Measurements from ENCODE around the gene WIPF3. TPM values are rescaled to one million over a fixed set of nuclear protein-coding genes. Genes with fewer than 3 reads are reported as not detected.

The WIPF3 gene
- total and polyA plus RNA-seq, 2 of the 4 experiments (the other 2 are of a cell fraction): not detected

GRCh38 chr7:29937132-29937531 is 130.8 kb downstream of the WIPF3 start:
- no peak overlapping the region for H3K27ac ChIP-seq (ENCODE audit: insufficient read depth, low read length)
- H3K4ac ChIP-seq (ENCODE audit: low read depth, low read length): no peak overlapping the region
- H2AK5ac ChIP-seq (ENCODE audit: low read depth, low read length): no peak overlapping the region
- no peaks in the 10 kb centered on the region for H3K9me3 ChIP-seq (ENCODE audit: control insufficient read depth, insufficient read depth, low read length)
- no peak overlapping the region for H3K9ac ChIP-seq (ENCODE audit: low read depth, low read length)
- intact Hi-C loops (cut with micrococcal nuclease) (no loop called here), in situ Hi-C loops (cut with MboI; ENCODE audit: low sequenced_read_pairs) (no loop called here), dilution Hi-C loops (cut with HindIII; ENCODE audit: low sequenced_read_pairs, unreplicated experiment) (no loop called here)
- ATAC-seq (ENCODE audit: low read depth) (no peak), DNase-seq (no peak)
- peaks cover 9% of the 10 kb centered on the region for H3K9me1 ChIP-seq (ENCODE audit: insufficient read depth, low read length)
- H4K91ac ChIP-seq (ENCODE audit: insufficient read depth, low read depth, low read length): no peak overlapping the region
- no peak overlapping the region for H3K18ac ChIP-seq (ENCODE audit: low read depth, low read length)
- H3K14ac ChIP-seq (replicated peaks; ENCODE audit: low read depth, low read length): no peak overlapping the region
- no TSS peak for BruUV-seq (replicated peaks)
- no peak overlapping the region for H2BK120ac ChIP-seq (ENCODE audit: low read depth, low read length)
- H2BK5ac ChIP-seq (ENCODE audit: low read depth, low read length, poor library complexity, severe bottlenecking): no peak overlapping the region
- H3K4me1 ChIP-seq (ENCODE audit: control insufficient read depth, insufficient read depth, low read length): peaks cover 3% of the 10 kb centered on the region; the same call in 1 of the 2 replicates
- H2AK9ac ChIP-seq (replicated peaks; ENCODE audit: low read depth, low read length, poor library complexity): no peak overlapping the region
- no peak overlapping the region for H3K23ac ChIP-seq (ENCODE audit: low read depth, low read length)
- TF ChIP-seq CEBPB (IDR thresholded peaks at IDR 0.05; ENCODE audit: low read depth, low read length) (no peak), RFX5 (IDR thresholded peaks at IDR 0.05; ENCODE audit: low read depth, low read length) (no peak)
- peaks cover 5% of the 10 kb centered on the region; the same call in 1 of the 2 replicates for H4K20me1 ChIP-seq (ENCODE audit: insufficient read depth, low read length)
- no CpG with 5 or more reads among the region's 3 CpGs for WGBS, 2 experiments (ENCODE audit: extremely low coverage in 2 of 2, insufficient read length in 1 of 2)
- H3K27me3 ChIP-seq (ENCODE audit: control insufficient read depth, insufficient read depth, low read length): no peaks in the 10 kb centered on the region
- peaks cover 21 to 31% of the 10 kb centered on the region in 2 experiments for H3K79me1 ChIP-seq (ENCODE audit: low read depth in 1 of 2, low read length in 2 of 2)
- no peak overlapping the region for H2BK20ac ChIP-seq (ENCODE audit: low read depth, low read length)
- POLR2A ChIA-PET (ENCODE audit: unreplicated experiment): no interaction called here
- no peak overlapping the region for H4K8ac ChIP-seq (ENCODE audit: low read depth in 2 of 2, low read length in 2 of 2)
- no peak overlapping the region for H3K4me3 ChIP-seq (ENCODE audit: insufficient read depth, low read depth, low read length)
- H3K56ac ChIP-seq (ENCODE audit: extremely low read depth, insufficient read depth, low read length): no peak overlapping the region
- CTCF ChIA-PET: no interaction called here
- H4K5ac ChIP-seq (ENCODE audit: low read depth, low read length): no peak overlapping the region
- H2AFZ ChIP-seq (replicated peaks; ENCODE audit: low read length, poor library complexity): no peak overlapping the region
- no peak overlapping the region for H3K4me2 ChIP-seq (ENCODE audit: low read depth, low read length)
- H3K36me3 ChIP-seq (ENCODE audit: control insufficient read depth, insufficient read depth, low read length): peaks cover 38% of the 10 kb centered on the region
- no peak overlapping the region for H2BK15ac ChIP-seq (ENCODE audit: low read depth, low read length)

Data from IMR-90 (cell line).